Lung (tissue), 12 donors: ENCODE results near the gene MARK2. TPM values are rescaled to one million over a fixed set of nuclear protein-coding genes. Genes with fewer than 3 reads are reported as not detected.
A peak's percentile ranks its signal among the peaks of the same experiment; 100 is the strongest.

Source experiments
- ATAC-seq: fragments of 200-7000 bp; cut with Tn5 transposase; one replicate; pipeline ENCODE4 v1.9.1; 2020; ENCODE audit warnings: moderate number of reproducible peaks; ENCODE audit not compliant: insufficient read depth, low FRiP score
- DNase-seq, 3 donors: peaks; one replicate each; pipeline ENCODE4 v3.0.0-alpha.2; 2013 to 2017
- H3K27ac ChIP-seq, 2 donors: one replicate each; pipeline ENCODE4 v1.5.1; 2013; ENCODE audit warnings: mild to moderate bottlenecking in 2 of 2, moderate library complexity in 2 of 2, control low read depth in 1 of 2, inconsistent platforms in 1 of 2, low read depth in 1 of 2, low read length in 1 of 2
- H3K27me3 ChIP-seq, 3 donors: one replicate each; pipeline ENCODE4 v1.5.1; 2013; ENCODE audit warnings: low read length in 2 of 3; ENCODE audit not compliant: control insufficient read depth in 3 of 3, insufficient read depth in 3 of 3
- H3K36me3 ChIP-seq, 4 donors: one replicate each; pipeline ENCODE4 v1.5.1; 2013; ENCODE audit warnings: low read length in 4 of 4, mild to moderate bottlenecking in 1 of 4, moderate library complexity in 1 of 4; ENCODE audit not compliant: control insufficient read depth in 4 of 4, insufficient read depth in 4 of 4
- H3K4me1 ChIP-seq, 5 donors: one replicate each; pipeline ENCODE4 v1.5.1; 2013; ENCODE audit warnings: low read length in 5 of 5, mild to moderate bottlenecking in 2 of 5, moderate library complexity in 1 of 5; ENCODE audit not compliant: control insufficient read depth in 5 of 5, insufficient read depth in 5 of 5
- H3K4me3 ChIP-seq: one replicate; pipeline ENCODE4 v1.5.1; 2013; ENCODE audit warnings: mild to moderate bottlenecking, control low read depth, moderate library complexity
- H3K9ac ChIP-seq, 2 donors: one replicate each; pipeline ENCODE4 v1.5.1; 2013; ENCODE audit warnings: low read length in 2 of 2, control low read depth in 1 of 2; ENCODE audit not compliant: insufficient read depth in 1 of 2
- H3K9me3 ChIP-seq, 4 donors: one replicate each; pipeline ENCODE4 v1.5.1; 2013; ENCODE audit warnings: low read length in 3 of 4, mild to moderate bottlenecking in 1 of 4, moderate library complexity in 1 of 4; ENCODE audit not compliant: control insufficient read depth in 4 of 4, insufficient read depth in 3 of 4
- CTCF ChIP-seq: IDR thresholded peaks from 2 replicates; pipeline ENCODE4 v1.5.1; 2012; ENCODE audit warnings: mild to moderate bottlenecking; ENCODE audit errors: control extremely low read depth, extremely low read depth
- WGBS, 2 donors: extraction: QIAGEN DNeasy Blood & Tissue Kit; methylation state at CpG; one replicate each; pipeline ENCODE4 v1.1.7; 2013; 5-methylcytosine and 5-hydroxymethylcytosine counted together
- polyA plus RNA-seq, 2 donors: library from polyadenylated mRNA; stranded (reverse); fragments of 200-250 nt; gene quantifications; one replicate each; pipeline ENCODE4 v1.2.1, GENCODE V29; 2013
- total RNA-seq, 2 donors: library from RNA; depleted of rRNA in 1 of 2; stranded (reverse); fragments of >200 nt in 1 of 2; gene quantifications; one replicate each; pipeline ENCODE4 v1.2.1, GENCODE V29; 2014 to 2021
- donor health status: control.
- donor health status: control.
- donor health status: Bipolar disorder and iron deficiency.
- donor health status: healthy.
- donor health status: DM: yes; HTN: yes; CAD: no.

The MARK2 gene
- total and polyA plus RNA-seq, 4 donors, result 15.5 to 42.9 (median 32.3) TPM

- no peak for TF ChIP-seq CTCF
- 7 to 12% methylated on average over 41 to 50 of the region's 50 CpGs for WGBS, 2 donors
- Histone ChIP-seq H3K9ac (no peak overlapping the region), H3K27ac (peak overlapping the region; percentile 4 to 90), H3K27me3 (no peaks in the 10 kb centered on the region), H3K4me1 (peaks cover 0 to 49% (median 26%) of the 10 kb centered on the region in 5 donors), H3K36me3 (peaks cover 0 to 6% (median 0%) of the 10 kb centered on the region in 4 donors), H3K4me3 (no peak overlapping the region), H3K9me3 (no peaks in the 10 kb centered on the region)
- DNase-seq (peak; percentile 69 to 78 (median 69)), ATAC-seq (no peak)
Measured at GRCh38 chr11:63917692-63918506, 79.0 kb downstream of the MARK2 start.

DNA sequence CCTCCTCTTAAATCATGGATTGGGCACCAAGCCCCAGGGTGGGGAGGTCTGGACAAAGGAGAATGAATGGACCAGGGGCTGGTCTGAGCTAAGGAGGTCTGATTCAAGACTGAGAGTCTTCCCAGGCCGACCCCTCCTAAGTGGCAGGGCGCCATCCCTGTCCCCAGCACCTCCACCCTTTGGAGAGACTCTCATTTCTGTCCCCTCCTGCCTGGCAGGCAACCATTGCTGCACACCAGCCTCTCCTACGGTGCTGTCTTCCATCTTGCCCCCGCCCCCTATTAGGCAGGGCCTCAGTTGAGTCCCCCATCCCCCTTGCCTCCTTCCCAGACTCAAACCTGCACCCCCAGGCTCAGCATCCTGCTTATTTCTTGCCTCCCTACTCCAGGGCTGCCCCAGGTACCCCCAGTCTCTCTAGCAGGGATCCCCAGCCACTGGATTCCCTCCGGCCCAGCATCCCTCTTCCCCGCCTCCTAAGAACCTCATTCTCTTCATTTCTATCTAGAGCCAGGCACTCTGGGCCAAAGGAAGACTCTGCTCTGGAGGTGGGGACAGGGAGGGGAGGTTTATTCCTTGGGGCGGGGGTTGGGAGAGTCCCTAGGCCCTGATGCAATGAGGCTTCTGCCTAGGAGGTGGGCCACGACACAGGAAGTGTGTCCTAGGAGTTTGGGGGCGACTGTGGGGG, 79.7 kb downstream of the MARK2 start:
- Histone ChIP-seq H3K27me3 (no peaks in the 10 kb centered on the region), H3K36me3 (peaks cover 0 to 5% (median 0%) of the 10 kb centered on the region in 4 donors), H3K4me3 (no peak overlapping the region), H3K9ac (no peak overlapping the region), H3K9me3 (no peaks in the 10 kb centered on the region), H3K4me1 (peaks cover 0 to 49% (median 26%) of the 10 kb centered on the region in 5 donors), H3K27ac (peak overlapping the region; percentile 4 to 90)
- WGBS, 2 donors, result 57% methylated on average over 9 of the region's 9 CpGs
- no peak for ATAC-seq
- peak in 2 of 3 donors; percentile 38 to 43 for DNase-seq
- no peak for TF ChIP-seq CTCF

DNA sequence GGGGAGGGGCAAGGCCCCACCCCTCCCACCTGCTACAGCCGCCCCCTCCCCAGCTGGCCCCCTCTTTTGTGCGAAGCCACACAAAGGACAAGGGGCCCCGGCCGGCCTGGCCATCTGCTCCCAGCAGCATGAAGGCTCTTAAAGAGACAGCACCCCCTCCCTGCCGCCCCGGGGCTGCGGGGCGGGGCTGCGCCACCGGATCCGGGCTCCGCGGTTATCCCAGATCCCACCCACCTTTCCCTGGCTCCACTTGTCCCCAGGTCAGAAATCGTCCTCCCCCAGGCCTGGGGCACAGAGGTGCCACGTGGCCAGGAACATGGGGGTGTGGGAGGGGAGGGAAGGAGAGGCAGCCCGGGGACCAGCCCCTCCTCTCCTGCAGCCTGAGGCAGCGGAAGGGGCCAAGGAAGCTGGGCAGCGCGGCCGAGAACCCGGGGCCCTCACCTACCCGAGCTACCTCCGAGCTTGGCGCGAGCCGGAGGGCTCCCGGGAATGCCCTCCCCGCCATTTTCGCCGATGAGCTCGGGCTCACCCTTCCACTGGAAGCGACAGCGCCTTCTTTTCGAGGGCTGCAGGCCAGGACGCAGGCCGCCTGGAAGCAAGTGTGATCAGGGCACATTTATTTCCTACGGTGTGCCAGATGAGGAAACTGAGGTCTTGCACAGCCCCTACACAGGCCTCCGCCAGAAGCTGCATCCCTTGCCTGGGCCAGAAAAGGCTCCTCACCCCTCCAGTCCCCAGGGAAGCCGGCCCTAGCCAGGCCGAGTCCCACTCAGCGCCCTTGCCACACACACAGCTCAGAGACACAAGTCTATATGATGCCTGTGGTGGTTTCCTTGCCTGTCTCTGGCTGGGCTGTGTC, 80.6 kb downstream of the MARK2 start:
- peak overlapping the region in 1 of 2 donors; percentile 90 for H3K27ac ChIP-seq
- H3K9ac ChIP-seq, result no peak overlapping the region
- H3K4me1 ChIP-seq, result peaks cover 0 to 49% (median 26%) of the 10 kb centered on the region in 5 donors
- no peaks in the 10 kb centered on the region for H3K36me3 ChIP-seq
- 23 to 31% methylated on average over 37 to 41 of the region's 41 CpGs for WGBS, 2 donors
- no peaks in the 10 kb centered on the region for H3K9me3 ChIP-seq
- H3K27me3 ChIP-seq, result no peaks in the 10 kb centered on the region
- DNase-seq (peak; percentile 43 to 59 (median 55)), ATAC-seq (no peak)
- no peak overlapping the region for H3K4me3 ChIP-seq
- TF ChIP-seq CTCF, result no peak
